Activated CD4-positive, alpha-beta memory T cell treated with anti-CD3 and anti-CD28 coated beads for 36 hours (primary cell): Measurements from ENCODE around the gene MREG. TPM values are rescaled to one million over a fixed set of nuclear protein-coding genes. Genes with fewer than 3 reads are reported as not detected.
"Not testable (repeated sequence)": the region's sequence is repeated elsewhere in the genome, so short reads cannot be mapped to it uniquely, and the experiment has no call there.

Experiments
- CTCF ChIA-PET: fragments of 350-600 bp; sonication (Branson Sonifier 250); formaldehyde crosslinking; loops from one replicate; lab custom pipeline; 2021; ENCODE audit warnings: antibody characterized with exemption, inconsistent platforms; lab: Charles Lee
- POLR2A ChIA-PET: fragments of 350-600 bp; sonication (Branson Sonifier 250); formaldehyde crosslinking; loops from one replicate; lab custom pipeline; 2021; ENCODE audit warnings: antibody characterized with exemption; lab: Charles Lee
- DNase-seq: peaks from one replicate; pipeline ENCODE4 v3.0.0-alpha.2; 2020
- H3K27ac Mint-ChIP-seq: one replicate; pipeline ENCODE4 v1.8.0; 2021; ENCODE audit warnings: mixed read lengths
- H3K27me3 Mint-ChIP-seq: one replicate; pipeline ENCODE4 v1.8.0; 2021; ENCODE audit warnings: mixed read lengths
- H3K36me3 Mint-ChIP-seq: one replicate; pipeline ENCODE4 v1.8.0; 2021; ENCODE audit warnings: mixed read lengths
- H3K4me1 Mint-ChIP-seq: one replicate; pipeline ENCODE4 v1.8.0; 2021; ENCODE audit warnings: low read depth, mixed read lengths
- H3K4me3 Mint-ChIP-seq: one replicate; pipeline ENCODE4 v1.8.0; 2021; ENCODE audit warnings: mild to moderate bottlenecking, mixed read lengths
- H3K9me3 Mint-ChIP-seq: one replicate; pipeline ENCODE4 v1.8.0; 2021; ENCODE audit warnings: mixed read lengths
- intact Hi-C: fragments of 100-400 bp; cut with micrococcal nuclease; formaldehyde crosslinking; loops from one replicate; pipeline ENCODE4 v1.15.1; 2023
- total RNA-seq, 2 experiments: library from RNA; stranded (reverse); gene quantifications; one replicate each; pipeline ENCODE4 v1.2.3, GENCODE V29; 2021

The MREG gene
- total RNA-seq, 2 experiments from 2014 or later, result 10.2 to 10.4 TPM

- CTCF ChIA-PET, result interaction anchor here (1.3 to 3.7 kb wide), 6 partner anchors 9 to 73 kb away, joined by 4 to 31 read pairs (median 6); partner anchors contain the start of gene MREG
- H3K4me1 Mint-ChIP-seq, result peaks cover 43% of the 10 kb centered on the region
- peak; percentile 46 for DNase-seq
- H3K4me3 Mint-ChIP-seq, result no peak overlapping the region
- POLR2A ChIA-PET, result interaction anchor here (1.5 to 2.0 kb wide), 2 partner anchors 11 to 34 kb away, joined by 3 to 9 read pairs; no protein-coding TSS in a partner anchor
- intact Hi-C loops, result no loop called here
- H3K27ac Mint-ChIP-seq, result peak overlapping the region; percentile 82
- no peaks in the 10 kb centered on the region for H3K9me3 Mint-ChIP-seq
- no peaks in the 10 kb centered on the region for H3K27me3 Mint-ChIP-seq
- no peaks in the 10 kb centered on the region for H3K36me3 Mint-ChIP-seq
Observed at GRCh38 chr2:216004697-216005283, 8.6 kb downstream of the MREG start.

- no peak for DNase-seq
- no peak overlapping the region for H3K27ac Mint-ChIP-seq
- H3K27me3 Mint-ChIP-seq, result no peaks in the 10 kb centered on the region
- no peaks in the 10 kb centered on the region for H3K36me3 Mint-ChIP-seq
- no peak overlapping the region for H3K4me3 Mint-ChIP-seq
- H3K4me1 Mint-ChIP-seq, result peaks cover 43% of the 10 kb centered on the region
- ChIA-PET POLR2A (interaction anchor here (1.5 kb wide), 1 partner anchor 33 kb away, joined by 3 read pairs; no protein-coding TSS in a partner anchor), CTCF (interaction anchor here (1.5 to 3.3 kb wide), 3 partner anchors 10 to 53 kb away, joined by 4 to 16 read pairs (median 5); partner anchors contain the start of gene MREG)
- no peaks in the 10 kb centered on the region for H3K9me3 Mint-ChIP-seq
- intact Hi-C loops, result no loop called here
Observed at GRCh38 chr2:216003876-216004696, 9.3 kb downstream of the MREG start.

- Mint-ChIP-seq H3K27me3 (no peaks in the 10 kb centered on the region), H3K27ac (no peak overlapping the region)
Observed at GRCh38 chr2:216002693-216003092, 10.7 kb downstream of the MREG start.

GRCh38 chr2:216002101-216002678, 11.2 kb downstream of the MREG start:
- Mint-ChIP-seq H3K4me1 (peaks cover 47% of the 10 kb centered on the region), H3K36me3 (peaks cover 3% of the 10 kb centered on the region), H3K9me3 (no peaks in the 10 kb centered on the region), H3K27me3 (no peaks in the 10 kb centered on the region), H3K4me3 (no peak overlapping the region), H3K27ac (no peak overlapping the region)
- CTCF ChIA-PET, result interaction anchor here (0.7 to 1.2 kb wide), 2 partner anchors 52 to 71 kb away, joined by 3 read pairs; no protein-coding TSS in a partner anchor
- DNase-seq, result no peak
- POLR2A ChIA-PET, result no interaction called here
- intact Hi-C loops, result no loop called here

More at GRCh38 chr2:216002693-216003092, 10.7 kb downstream of the MREG start:
- Mint-ChIP-seq H3K4me1 (peaks cover 44% of the 10 kb centered on the region), H3K36me3 (no peaks in the 10 kb centered on the region), H3K4me3 (no peak overlapping the region), H3K9me3 (no peaks in the 10 kb centered on the region)
- intact Hi-C loops, result no loop called here
- no peak for DNase-seq
- ChIA-PET CTCF (interaction anchor here (0.7 to 1.2 kb wide), 2 partner anchors 53 to 72 kb away, joined by 3 read pairs; no protein-coding TSS in a partner anchor), POLR2A (no interaction called here)

GRCh38 chr2:216001216-216002100, 11.9 kb downstream of the MREG start:
- no peak overlapping the region for H3K27ac Mint-ChIP-seq
- H3K36me3 Mint-ChIP-seq, result peaks cover 3% of the 10 kb centered on the region
- POLR2A ChIA-PET, result no interaction called here
- H3K27me3 Mint-ChIP-seq, result no peaks in the 10 kb centered on the region
- no peak overlapping the region for H3K4me3 Mint-ChIP-seq
- peaks cover 40% of the 10 kb centered on the region for H3K4me1 Mint-ChIP-seq
- intact Hi-C loops, result no loop called here
- H3K9me3 Mint-ChIP-seq, result no peaks in the 10 kb centered on the region
- CTCF ChIA-PET, result interaction anchor here (1.1 to 1.2 kb wide), 2 partner anchors 21 to 70 kb away, joined by 3 read pairs; no protein-coding TSS in a partner anchor
- DNase-seq, result no peak

GRCh38 chr2:215998636-215999035, 14.7 kb downstream of the MREG start:
- ChIA-PET POLR2A (no interaction called here), CTCF (interaction anchor here (0.7 kb wide), 1 partner anchor 25 kb away, joined by 3 read pairs; no protein-coding TSS in a partner anchor)
- H3K36me3 Mint-ChIP-seq, result peaks cover 16% of the 10 kb centered on the region
- peaks cover 13% of the 10 kb centered on the region for H3K4me1 Mint-ChIP-seq
- DNase-seq, result no peak
- no peak overlapping the region for H3K4me3 Mint-ChIP-seq
- H3K27ac Mint-ChIP-seq, result no peak overlapping the region
- H3K27me3 Mint-ChIP-seq, result no peaks in the 10 kb centered on the region
- no peaks in the 10 kb centered on the region for H3K9me3 Mint-ChIP-seq
- intact Hi-C loops, result no loop called here

GRCh38 chr2:215997219-215997618, 16.1 kb downstream of the MREG start:
- H3K36me3 Mint-ChIP-seq, result peaks cover 29% of the 10 kb centered on the region
- DNase-seq, result no peak

GRCh38 chr2:215994911-215995310, 18.4 kb downstream of the MREG start:
- no peak overlapping the region for H3K27ac Mint-ChIP-seq
- POLR2A ChIA-PET, result no interaction called here
- H3K27me3 Mint-ChIP-seq, result no peaks in the 10 kb centered on the region
- DNase-seq, result no peak
- H3K9me3 Mint-ChIP-seq, result peaks cover 17% of the 10 kb centered on the region
- H3K4me1 Mint-ChIP-seq, result peaks cover 5% of the 10 kb centered on the region
- CTCF ChIA-PET, result no interaction called here
- peaks cover 52% of the 10 kb centered on the region for H3K36me3 Mint-ChIP-seq
- intact Hi-C loops, result no loop called here
- H3K4me3 Mint-ChIP-seq, result no peak overlapping the region

More at GRCh38 chr2:215997219-215997618, 16.1 kb downstream of the MREG start:
- Mint-ChIP-seq H3K9me3 (no peaks in the 10 kb centered on the region), H3K4me3 (no peak overlapping the region), H3K27me3 (no peaks in the 10 kb centered on the region), H3K4me1 (peaks cover 6% of the 10 kb centered on the region), H3K27ac (no peak overlapping the region)
- ChIA-PET POLR2A (no interaction called here), CTCF (no interaction called here)
- intact Hi-C loops, result no loop called here

GRCh38 chr2:215988556-215989207, 24.7 kb downstream of the MREG start:
- H3K4me3 Mint-ChIP-seq, H3K4me1 Mint-ChIP-seq, H3K27me3 Mint-ChIP-seq, H3K27ac Mint-ChIP-seq, CTCF ChIA-PET, intact Hi-C loops, DNase-seq, POLR2A ChIA-PET: not testable (repeated sequence)
- H3K9me3 Mint-ChIP-seq, result peaks cover 28% of the 10 kb centered on the region
- peaks cover 62% of the 10 kb centered on the region for H3K36me3 Mint-ChIP-seq

- Mint-ChIP-seq H3K36me3 (peaks cover 31% of the 10 kb centered on the region), H3K4me1 (peaks cover 15% of the 10 kb centered on the region), H3K27me3 (no peaks in the 10 kb centered on the region), H3K27ac (no peak overlapping the region), H3K4me3 (no peak overlapping the region), H3K9me3 (peaks cover 14% of the 10 kb centered on the region)
- ChIA-PET POLR2A (no interaction called here), CTCF (interaction anchor here (1.0 to 1.4 kb wide), 6 partner anchors 17 to 38 kb away, joined by 3 to 6 read pairs (median 3); no protein-coding TSS in a partner anchor)
- intact Hi-C loops, result no loop called here
- DNase-seq, result no peak
Observed at GRCh38 chr2:215985257-215985656, 28.1 kb downstream of the MREG start.

- H3K27ac Mint-ChIP-seq, result no peak overlapping the region
- H3K9me3 Mint-ChIP-seq, result peaks cover 10% of the 10 kb centered on the region
- intact Hi-C loops, result no loop called here
- POLR2A ChIA-PET, result no interaction called here
- peaks cover 18% of the 10 kb centered on the region for H3K4me1 Mint-ChIP-seq
- no peak overlapping the region for H3K4me3 Mint-ChIP-seq
- CTCF ChIA-PET, result interaction anchor here (1.0 kb wide), 1 partner anchor 39 kb away, joined by 3 read pairs; no protein-coding TSS in a partner anchor
- no peaks in the 10 kb centered on the region for H3K27me3 Mint-ChIP-seq
- DNase-seq, result no peak
- peaks cover 25% of the 10 kb centered on the region for H3K36me3 Mint-ChIP-seq
Observed at GRCh38 chr2:215984661-215985060, 28.7 kb downstream of the MREG start.
